CD4-positive, alpha-beta T cell treated with Interleukin-15 for 1 hour (primary cell): ENCODE results near the gene TADA2B.
"Not testable (repeated sequence)": the region's sequence is repeated elsewhere in the genome, so short reads cannot be mapped to it uniquely, and the experiment has no call there.

Experiments
- DNase-seq: peaks from one replicate; pipeline ENCODE4 v3.0.0-alpha.2; 2020

The TADA2B gene

GRCh38 chr4:7060346-7061150, 17.4 kb downstream of the TADA2B start:
- DNase-seq: no peak

- no peak for DNase-seq
Observed at GRCh38 chr4:7061815-7062214, 18.6 kb downstream of the TADA2B start.

- no peak for DNase-seq
Observed at GRCh38 chr4:7062816-7063215, 19.6 kb downstream of the TADA2B start.

GRCh38 chr4:7063362-7063761, 20.2 kb downstream of the TADA2B start:
- DNase-seq: no peak

- no peak for DNase-seq
Observed at GRCh38 chr4:7066006-7066405, 22.8 kb downstream of the TADA2B start.

GRCh38 chr4:7066493-7066892, 23.3 kb downstream of the TADA2B start:
- DNase-seq: no peak

- DNase-seq: no peak
Observed at GRCh38 chr4:7067126-7067451, 23.9 kb downstream of the TADA2B start.

- peak; percentile 99 for DNase-seq
Observed at GRCh38 chr4:7067452-7068278, 24.5 kb downstream of the TADA2B start, which contains the start of gene GRPEL1. Gene GRPEL1 (minus strand): TSS chr4:7068064. CDS start chr4:7068032, 32 bp downstream.

GRCh38 chr4:7068279-7068842, 25.2 kb downstream of the TADA2B start:
- DNase-seq: no peak

GRCh38 chr4:7068883-7069282, 25.7 kb downstream of the TADA2B start:
- DNase-seq: no peak

- DNase-seq: peak; percentile 85
Observed at GRCh38 chr4:7070729-7071511, 27.7 kb downstream of the TADA2B start.

- DNase-seq: no peak
Observed at GRCh38 chr4:7073059-7073458, 29.9 kb downstream of the TADA2B start.

GRCh38 chr4:7073526-7074390, 30.6 kb downstream of the TADA2B start:
- DNase-seq: no peak

GRCh38 chr4:7074426-7074825, 31.3 kb downstream of the TADA2B start:
- no peak for DNase-seq

- DNase-seq: no peak
Observed at GRCh38 chr4:7075962-7076695, 33.0 kb downstream of the TADA2B start.

GRCh38 chr4:7076696-7077082, 33.5 kb downstream of the TADA2B start:
- DNase-seq: no peak

GRCh38 chr4:7077371-7077770, 34.2 kb downstream of the TADA2B start:
- no peak for DNase-seq

- DNase-seq: no peak
Observed at GRCh38 chr4:7078025-7078424, 34.9 kb downstream of the TADA2B start.

GRCh38 chr4:7079483-7079882, 36.3 kb downstream of the TADA2B start:
- not testable (repeated sequence) for DNase-seq

- DNase-seq: not testable (repeated sequence)
Observed at GRCh38 chr4:7079909-7080308, 36.7 kb downstream of the TADA2B start.
